Esophagus squamous epithelium (tissue), 4 donors: Measurements from ENCODE around the gene SEMA5B.

Source experiments
- CTCF ChIP-seq, 6 experiments: fragments of 450-650 bp in 4 of 6; fragments of 200-600 bp in 2 of 6; sonication (generic) in 2 of 6; IDR thresholded peaks; one replicate each; pipeline ENCODE4 v1.5.1; 2016 to 2019; ENCODE audit warnings: antibody characterized with exemption in 6 of 6, mild to moderate bottlenecking in 4 of 6, moderate library complexity in 4 of 6
- POLR2A ChIP-seq, 4 donors: fragments of 450-650 bp; IDR thresholded peaks; one replicate each; pipeline ENCODE4 v1.6.1; 2017; ENCODE audit warnings: antibody characterized with exemption in 4 of 4, mild to moderate bottlenecking in 4 of 4, moderate library complexity in 3 of 4

DNA sequence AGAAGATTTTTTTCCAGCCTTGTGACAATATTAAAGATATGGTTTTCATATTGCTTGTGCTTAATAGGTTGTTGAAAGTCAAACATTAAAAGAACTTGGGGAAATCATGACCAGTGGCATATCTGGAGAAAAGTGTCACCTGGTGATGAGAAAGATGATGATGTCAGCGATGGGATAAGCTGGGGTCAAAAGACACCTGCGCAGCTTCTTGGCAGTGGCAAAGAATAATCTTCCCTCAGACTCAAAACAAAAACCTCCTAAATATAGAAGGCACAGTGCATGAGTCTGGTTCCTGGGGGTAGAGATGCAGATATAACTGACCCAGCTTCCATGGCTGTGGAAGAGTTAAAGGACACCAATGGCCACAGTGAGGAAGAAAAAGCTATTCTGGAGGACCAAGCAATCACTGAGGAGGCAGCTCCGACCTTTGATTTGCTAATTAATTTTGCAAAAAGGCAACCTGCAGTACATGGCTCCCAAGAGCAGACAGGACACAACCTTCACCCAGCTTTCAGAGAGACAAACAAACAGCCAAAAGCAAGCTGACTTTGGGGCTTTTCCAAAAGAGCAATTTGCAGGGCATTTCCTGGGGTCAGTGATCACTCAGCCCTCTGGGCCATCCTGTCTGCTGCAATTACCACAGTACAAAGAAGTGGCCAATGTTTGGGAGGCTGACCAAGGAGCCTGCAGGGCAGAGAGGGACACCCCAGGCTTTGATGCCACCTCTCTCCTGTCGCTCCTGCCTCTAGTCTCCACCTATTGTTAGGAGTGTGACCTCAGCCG is 17.6 kb upstream of the SEMA5B start:
- TF ChIP-seq POLR2A (IDR thresholded peaks at IDR 0.05) (no peak), CTCF (IDR thresholded peaks at IDR 0.05) (no peak)
